Measurements from ENCODE around the gene SCN1B. TPM values are rescaled to one million over a fixed set of nuclear protein-coding genes. Genes with fewer than 3 reads are reported as not detected.

SCN1B gene
- total RNA-seq: 3.0 TPM

DNA sequence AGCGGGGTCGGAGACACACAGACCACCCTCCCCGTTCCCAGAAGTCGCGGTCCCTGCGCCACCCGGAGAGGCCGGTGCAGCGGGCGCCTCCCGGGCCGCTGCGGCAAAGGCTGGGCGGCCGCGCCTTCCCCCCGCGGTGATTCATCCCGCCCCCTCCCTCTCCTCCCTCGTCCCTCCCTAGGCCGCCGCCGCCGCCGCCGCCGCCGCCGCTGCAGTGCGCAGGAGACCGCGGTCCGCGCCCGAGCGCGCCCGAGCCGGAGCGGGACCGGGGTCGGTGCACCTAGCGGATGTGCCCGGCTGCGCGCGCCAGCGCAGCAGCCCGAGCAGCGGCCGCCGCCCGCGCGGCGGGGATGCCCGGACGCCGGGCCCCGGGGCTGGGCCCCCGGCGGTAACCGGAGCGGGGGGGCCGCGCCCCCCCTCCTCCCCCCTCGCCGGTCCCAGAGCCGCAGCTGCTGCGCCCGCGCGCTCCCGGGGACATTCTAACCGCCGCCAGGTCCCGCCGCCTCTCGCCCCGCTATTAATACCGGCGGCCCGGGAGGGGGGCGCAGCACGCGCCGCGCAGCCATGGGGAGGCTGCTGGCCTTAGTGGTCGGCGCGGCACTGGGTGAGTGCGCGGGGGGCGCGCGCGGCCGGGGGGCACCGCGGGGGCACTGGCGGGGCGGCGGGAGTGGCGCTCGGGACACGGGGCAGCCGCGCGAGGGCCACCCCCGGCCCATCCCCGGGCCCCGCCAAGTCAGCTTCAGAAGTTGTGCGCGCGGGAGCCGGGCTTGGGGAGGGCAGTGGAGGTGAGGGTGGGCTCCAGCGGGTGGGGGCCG lies at the start of gene SCN1B:
TSS of gene SCN1B (plus strand) at position 214 of the 815 bp plus-strand sequence. CDS start at position 565, 351 bp downstream.

DNA sequence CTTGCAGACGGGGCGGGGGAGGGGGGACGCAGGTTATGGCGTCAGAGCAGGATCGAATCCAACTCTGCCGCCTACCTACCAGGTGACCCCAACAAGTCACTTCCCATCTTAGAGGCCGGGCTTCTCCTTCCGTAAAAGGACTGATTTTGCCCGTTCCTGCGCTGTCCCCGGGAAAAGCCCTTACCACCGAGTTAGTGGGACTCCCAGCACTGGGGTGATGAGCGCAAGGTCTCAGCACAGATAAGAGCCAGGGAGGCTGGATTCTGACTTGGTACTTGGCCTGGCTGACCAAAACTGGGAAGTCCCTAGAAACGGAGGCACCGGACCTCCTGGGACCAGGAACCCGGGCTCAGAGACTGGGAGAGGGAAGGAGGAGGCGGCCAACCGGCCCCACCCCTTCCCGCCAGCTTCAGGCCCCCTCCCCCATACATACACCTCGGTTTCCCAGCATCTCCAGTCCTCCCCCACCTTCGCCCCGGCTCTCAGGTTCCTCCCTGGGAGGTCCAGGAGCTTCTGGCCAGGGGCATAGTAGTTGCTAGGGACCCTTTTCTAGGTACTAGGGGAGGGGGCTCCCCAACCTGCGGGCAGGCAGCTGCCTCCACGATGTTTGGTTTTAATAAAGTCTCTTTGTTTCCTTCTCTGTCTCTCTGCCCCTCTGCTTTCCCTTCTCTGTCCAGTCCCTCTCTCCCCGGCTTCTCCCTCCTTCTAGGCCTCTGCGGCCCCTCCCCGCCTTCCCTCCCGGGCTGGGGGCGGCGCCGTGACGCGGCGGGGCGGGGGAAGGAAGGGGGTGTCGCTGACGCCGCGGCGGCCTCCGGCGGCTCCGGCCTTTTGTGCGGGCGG lies 30.6 kb upstream of the SCN1B start, which contains the start of gene GRAMD1A:
TSS of gene GRAMD1A (plus strand) at position 826 of the 840 bp plus-strand sequence. CDS start 156 bp downstream, outside the sequence.

DNA sequence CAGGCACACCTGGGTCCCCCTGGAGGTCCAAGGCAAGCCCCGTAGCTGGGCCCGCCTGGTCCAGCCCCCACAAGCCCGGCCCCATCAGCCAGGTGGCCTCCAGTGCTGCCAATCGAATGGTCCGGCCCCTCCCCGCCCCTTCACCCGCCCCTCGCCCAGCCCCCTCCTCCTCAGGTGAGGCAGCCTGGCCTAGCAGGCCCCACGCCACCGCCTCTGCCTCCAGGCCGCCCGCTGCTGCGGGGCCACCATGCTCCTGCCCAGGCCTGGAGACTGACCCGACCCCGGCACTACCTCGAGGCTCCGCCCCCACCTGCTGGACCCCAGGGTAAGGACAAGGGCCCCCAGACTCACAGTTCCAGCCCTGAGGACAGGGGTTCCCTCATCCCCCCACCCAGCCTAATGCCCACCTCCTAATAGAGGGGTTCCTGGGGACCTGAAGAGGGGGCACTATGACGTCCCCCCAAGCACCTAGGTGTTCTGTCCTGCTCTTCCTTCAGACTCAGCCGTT lies 11.3 kb downstream of the SCN1B start, which contains the start of gene HPN:
TSS of gene HPN (plus strand) at position 174 of the 508 bp plus-strand sequence. CDS start 786 bp downstream, outside the sequence.

Other genes with a start within 250 kb of the SCN1B start
- 4.6 TPM for gene ZNF30, start 103.6 kb upstream of the SCN1B start, total RNA-seq
- 12.8 TPM for gene ZNF792, start 66.2 kb upstream of the SCN1B start, total RNA-seq
- 63.1 TPM for gene GRAMD1A, start 30.1 kb upstream of the SCN1B start, total RNA-seq
- 62.8 TPM for gene HPN, start 11.3 kb downstream of the SCN1B start, total RNA-seq
- 25.8 TPM for gene FXYD3, start 85.4 kb downstream of the SCN1B start, total RNA-seq
- 5.1 TPM for gene LGI4, start 104.6 kb downstream of the SCN1B start, total RNA-seq
- 19.7 TPM for gene FXYD1, start 108.4 kb downstream of the SCN1B start, total RNA-seq
- gene FXYD7, start 112.8 kb downstream of the SCN1B start, total RNA-seq: 0.41 TPM
- gene FXYD5, start 124.3 kb downstream of the SCN1B start, total RNA-seq: 14.9 TPM
- gene FAM187B, start 198.3 kb downstream of the SCN1B start, total RNA-seq: not detected
- gene LSR, start 218.5 kb downstream of the SCN1B start, total RNA-seq: 59.6 TPM
- 75.1 TPM for gene USF2, start 238.5 kb downstream of the SCN1B start, total RNA-seq